ENCODE results near the gene PDK3.

- TF ChIP-seq CTCF (IDR thresholded peaks at IDR 0.05), result no peak
- TF ChIP-seq POLR2A (IDR thresholded peaks at IDR 0.05), result no peak
Measured at GRCh38 chrX:24567169-24567568, 102.1 kb downstream of the PDK3 start.
